Measurements from ENCODE around the gene VIL1.

Gene VIL1

GRCh38 chr2:218478544-218478943 lies 59.6 kb downstream of the VIL1 start:
- Histone ChIP-seq H3K9me3 (ENCODE audit: control insufficient read depth, insufficient read depth, low read length) (no peaks in the 10 kb centered on the region), H3K36me3 (ENCODE audit: control insufficient read depth, insufficient read depth, low read length) (peaks cover 86% of the 10 kb centered on the region), H3K9ac (ENCODE audit: low read depth, low read length) (no peak overlapping the region), H3K27ac (ENCODE audit: low read depth, low read length) (no peak overlapping the region), H3K4me3 (ENCODE audit: low read depth, low read length) (no peak overlapping the region), H3K4me1 (ENCODE audit: control insufficient read depth, insufficient read depth, low read length) (no peaks in the 10 kb centered on the region), H3K27me3 (ENCODE audit: control insufficient read depth, insufficient read depth, low read length) (no peaks in the 10 kb centered on the region)

DNA sequence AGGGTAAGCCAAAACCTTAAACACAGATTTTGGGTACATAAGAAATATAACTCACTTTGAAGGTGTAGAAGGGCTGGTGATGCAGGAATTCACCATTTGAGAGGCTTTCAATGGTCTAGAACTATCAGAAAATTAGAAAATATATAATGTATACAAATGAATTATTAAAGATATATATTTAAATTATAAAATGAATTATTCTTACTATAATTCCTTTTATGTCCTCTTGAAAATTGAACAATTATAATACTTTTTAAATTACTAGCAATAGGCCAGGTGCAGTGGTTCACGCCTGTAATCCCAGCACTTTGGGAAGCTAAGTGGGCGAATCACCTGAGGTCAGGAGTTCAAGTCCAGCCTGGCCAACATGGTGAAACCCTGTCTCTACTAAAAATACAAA lies 60.7 kb downstream of the VIL1 start:
- no peak overlapping the region for H3K9ac ChIP-seq (ENCODE audit: low read depth, low read length)
- peaks cover 85% of the 10 kb centered on the region for H3K36me3 ChIP-seq (ENCODE audit: control insufficient read depth, insufficient read depth, low read length)
- no peak overlapping the region for H3K27ac ChIP-seq (ENCODE audit: low read depth, low read length)
- H3K27me3 ChIP-seq (ENCODE audit: control insufficient read depth, insufficient read depth, low read length) = no peaks in the 10 kb centered on the region
- no peak overlapping the region for H3K4me3 ChIP-seq (ENCODE audit: low read depth, low read length)
- H3K9me3 ChIP-seq (ENCODE audit: control insufficient read depth, insufficient read depth, low read length) = no peaks in the 10 kb centered on the region
- no peaks in the 10 kb centered on the region for H3K4me1 ChIP-seq (ENCODE audit: control insufficient read depth, insufficient read depth, low read length)

DNA sequence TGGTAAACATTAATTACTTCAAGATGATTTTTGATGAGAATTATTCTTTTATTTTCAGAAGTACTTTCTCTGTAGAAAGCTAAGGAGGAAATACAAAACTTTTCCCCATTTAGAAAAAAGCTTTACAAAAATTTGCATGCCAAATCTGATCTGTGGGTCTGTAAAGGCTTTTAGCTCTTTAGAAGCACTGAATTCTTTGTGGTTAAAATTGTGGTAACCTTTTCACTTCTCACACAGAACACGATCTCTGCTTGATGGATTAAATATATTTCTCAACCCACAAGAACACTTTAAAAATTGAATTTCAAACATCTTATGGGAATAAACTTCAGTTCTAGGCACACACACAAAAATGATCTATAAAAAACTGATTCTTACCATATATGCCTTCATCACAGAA lies 63.7 kb downstream of the VIL1 start:
- H3K9ac ChIP-seq (ENCODE audit: low read depth, low read length) = no peak overlapping the region
- H3K27ac ChIP-seq (ENCODE audit: low read depth, low read length) = no peak overlapping the region
- no peaks in the 10 kb centered on the region for H3K4me1 ChIP-seq (ENCODE audit: control insufficient read depth, insufficient read depth, low read length)
- H3K9me3 ChIP-seq (ENCODE audit: control insufficient read depth, insufficient read depth, low read length) = no peaks in the 10 kb centered on the region
- H3K4me3 ChIP-seq (ENCODE audit: low read depth, low read length) = no peak overlapping the region
- H3K27me3 ChIP-seq (ENCODE audit: control insufficient read depth, insufficient read depth, low read length) = no peaks in the 10 kb centered on the region
- H3K36me3 ChIP-seq (ENCODE audit: control insufficient read depth, insufficient read depth, low read length) = peaks cover 80% of the 10 kb centered on the region

- no peaks in the 10 kb centered on the region for H3K9me3 ChIP-seq (ENCODE audit: control insufficient read depth, insufficient read depth, low read length)
- H3K27me3 ChIP-seq (ENCODE audit: control insufficient read depth, insufficient read depth, low read length) = no peaks in the 10 kb centered on the region
- H3K4me1 ChIP-seq (ENCODE audit: control insufficient read depth, insufficient read depth, low read length) = no peaks in the 10 kb centered on the region
- H3K36me3 ChIP-seq (ENCODE audit: control insufficient read depth, insufficient read depth, low read length) = peaks cover 80% of the 10 kb centered on the region
- H3K4me3 ChIP-seq (ENCODE audit: low read depth, low read length) = no peak overlapping the region
- H3K9ac ChIP-seq (ENCODE audit: low read depth, low read length) = no peak overlapping the region
- H3K27ac ChIP-seq (ENCODE audit: low read depth, low read length) = no peak overlapping the region
These were observed 67.2 kb downstream of the VIL1 start for GRCh38 chr2:218485986-218486667.

DNA sequence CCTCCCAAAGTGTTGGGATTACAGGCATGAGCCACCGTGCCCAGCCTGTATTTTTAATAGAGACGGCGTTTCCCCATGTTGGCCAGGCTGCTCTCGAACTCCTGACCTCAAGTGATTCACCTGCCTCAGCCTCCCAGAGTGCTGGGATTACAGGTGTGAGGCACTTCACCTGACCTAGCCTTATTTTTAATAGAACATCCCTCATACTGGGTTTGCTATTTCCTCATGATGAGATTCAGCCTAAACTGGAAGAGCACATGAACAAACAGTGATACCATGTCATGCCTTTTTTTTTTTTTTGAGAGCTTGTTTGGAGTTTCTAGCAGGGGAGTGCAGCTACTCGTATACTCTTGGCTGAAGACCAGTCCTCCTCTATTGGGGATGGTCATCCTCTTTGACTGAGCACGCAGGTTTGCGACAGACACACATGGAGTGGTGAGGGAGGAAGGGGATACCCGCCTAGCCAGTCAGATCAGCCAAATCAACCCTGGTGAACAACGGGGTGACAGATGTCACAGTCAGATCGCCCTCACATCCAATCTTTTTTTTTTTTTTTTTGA lies 81.7 kb downstream of the VIL1 start:
- Histone ChIP-seq H3K27me3 (ENCODE audit: control insufficient read depth, insufficient read depth, low read length) (no peaks in the 10 kb centered on the region), H3K27ac (ENCODE audit: low read depth, low read length) (no peak overlapping the region), H3K9me3 (ENCODE audit: control insufficient read depth, insufficient read depth, low read length) (no peaks in the 10 kb centered on the region), H3K4me1 (ENCODE audit: control insufficient read depth, insufficient read depth, low read length) (peaks cover 10% of the 10 kb centered on the region), H3K9ac (ENCODE audit: low read depth, low read length) (no peak overlapping the region), H3K36me3 (ENCODE audit: control insufficient read depth, insufficient read depth, low read length) (peaks cover 39% of the 10 kb centered on the region), H3K4me3 (ENCODE audit: low read depth, low read length) (no peak overlapping the region)

GRCh38 chr2:218501665-218502064 lies 82.7 kb downstream of the VIL1 start:
- Histone ChIP-seq H3K4me1 (ENCODE audit: control insufficient read depth, insufficient read depth, low read length) (peaks cover 10% of the 10 kb centered on the region), H3K9me3 (ENCODE audit: control insufficient read depth, insufficient read depth, low read length) (no peaks in the 10 kb centered on the region), H3K4me3 (ENCODE audit: low read depth, low read length) (no peak overlapping the region), H3K9ac (ENCODE audit: low read depth, low read length) (no peak overlapping the region; the same call in 1 of the 2 replicates), H3K36me3 (ENCODE audit: control insufficient read depth, insufficient read depth, low read length) (peaks cover 28% of the 10 kb centered on the region), H3K27me3 (ENCODE audit: control insufficient read depth, insufficient read depth, low read length) (no peaks in the 10 kb centered on the region), H3K27ac (ENCODE audit: low read depth, low read length) (peak overlapping the region; percentile 63)
